ENCODE measurements around the gene ALDH3A2.
A peak's percentile ranks its signal among the peaks of the same experiment; 100 is the strongest.

Gene ALDH3A2

GRCh38 chr17:19648475-19649273, at the start of gene ALDH3A2:
Gene ALDH3A2, plus strand, starts transcription at chr17:19648751. Its CDS starts 221 bp downstream, at chr17:19648972.
- DNase-seq: peak; percentile 98

GRCh38 chr17:19610311-19610710, 38.2 kb upstream of the ALDH3A2 start:
- DNase-seq: no peak

- no peak for DNase-seq
These were observed 37.7 kb upstream of the ALDH3A2 start for GRCh38 chr17:19610879-19611278.

DNA sequence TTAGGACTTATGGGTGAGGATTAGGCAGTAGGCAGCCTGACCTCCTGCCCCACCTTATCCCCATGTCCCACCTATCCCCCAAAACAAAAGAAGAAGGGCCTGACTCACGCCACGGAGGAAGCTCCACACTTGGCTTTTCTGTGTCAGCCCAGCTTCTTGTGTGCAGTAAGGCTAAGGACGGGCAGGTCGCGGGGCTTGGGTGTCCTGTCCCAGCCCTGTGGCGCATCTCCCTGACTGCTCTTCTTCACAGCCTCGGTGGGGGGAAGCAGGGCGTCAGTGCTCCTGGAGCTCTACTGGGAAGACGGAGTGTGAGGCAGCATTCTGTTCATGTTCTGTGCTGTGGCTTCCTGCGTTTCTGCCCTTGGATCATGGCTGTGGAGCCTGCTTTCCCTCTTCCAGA, 34.6 kb upstream of the ALDH3A2 start:
- DNase-seq: no peak

DNA sequence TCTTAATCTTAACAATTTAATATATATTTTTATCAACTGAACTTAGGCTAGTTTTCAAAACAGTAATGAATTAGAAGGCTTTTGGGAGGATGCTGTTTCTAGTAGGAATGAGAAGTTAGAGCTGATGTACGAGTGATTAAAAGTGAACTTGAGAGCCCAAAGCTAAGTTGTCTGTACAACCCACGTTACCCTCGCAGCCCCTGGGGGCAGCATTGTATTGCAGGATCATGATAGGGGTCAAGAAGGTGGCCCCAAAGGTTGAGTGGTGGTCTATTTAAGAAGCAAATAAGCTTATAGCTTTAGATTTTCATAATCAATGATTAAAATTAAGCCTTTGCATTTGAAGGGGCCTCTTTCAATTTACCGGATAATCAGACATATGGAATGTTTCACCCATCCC, 33.7 kb upstream of the ALDH3A2 start:
- DNase-seq: no peak

- no peak for DNase-seq
These were observed 30.5 kb upstream of the ALDH3A2 start for GRCh38 chr17:19618015-19618414.

DNA sequence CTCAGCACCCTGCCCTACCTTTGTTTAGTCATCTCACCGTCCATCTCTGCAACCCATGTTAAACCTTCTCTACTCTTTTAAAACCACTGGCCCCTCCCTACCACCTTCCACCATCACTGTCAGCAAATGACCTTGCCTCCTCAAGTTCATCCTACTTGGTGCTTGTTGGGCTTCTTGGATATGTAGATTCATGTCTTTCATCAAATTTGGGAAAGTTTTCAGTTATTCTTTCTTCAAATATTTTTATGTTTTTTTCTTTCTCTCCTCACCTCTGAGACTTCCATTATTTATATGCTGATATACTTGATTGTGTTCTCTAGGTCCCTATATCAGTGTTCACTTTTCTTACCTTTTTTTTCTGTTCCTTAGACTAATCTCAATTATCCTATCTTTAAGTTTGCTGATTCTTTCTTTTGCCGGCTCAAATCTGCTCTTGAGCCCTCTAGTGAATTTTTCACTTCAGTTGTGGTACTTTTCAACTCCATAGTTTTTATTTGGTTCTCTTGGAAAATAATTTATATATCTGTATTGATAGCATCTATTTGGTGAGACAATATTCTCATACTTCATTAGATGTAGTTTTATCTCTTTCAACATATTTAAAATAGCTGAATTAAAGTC, 28.7 kb upstream of the ALDH3A2 start:
- no peak for DNase-seq

DNA sequence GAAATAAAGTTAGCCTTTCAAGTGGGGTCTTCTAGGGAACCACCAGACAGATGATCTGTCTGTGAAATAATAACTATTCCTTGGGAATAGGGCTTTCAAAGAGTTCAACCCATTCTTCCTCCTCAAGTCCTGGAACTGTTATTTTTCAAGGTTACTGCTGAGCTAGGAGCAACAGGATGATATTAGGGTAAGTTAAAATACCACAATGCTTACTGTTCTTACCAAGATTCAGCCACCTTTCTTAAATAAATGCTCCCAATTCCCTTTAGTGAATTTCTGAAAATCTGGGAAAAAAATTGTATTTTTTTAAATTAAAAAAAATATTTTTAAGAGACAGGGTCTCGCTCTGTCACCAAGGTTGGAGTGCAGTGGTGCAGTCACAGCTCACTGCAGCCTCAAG, 26.9 kb upstream of the ALDH3A2 start:
- no peak for DNase-seq

DNA sequence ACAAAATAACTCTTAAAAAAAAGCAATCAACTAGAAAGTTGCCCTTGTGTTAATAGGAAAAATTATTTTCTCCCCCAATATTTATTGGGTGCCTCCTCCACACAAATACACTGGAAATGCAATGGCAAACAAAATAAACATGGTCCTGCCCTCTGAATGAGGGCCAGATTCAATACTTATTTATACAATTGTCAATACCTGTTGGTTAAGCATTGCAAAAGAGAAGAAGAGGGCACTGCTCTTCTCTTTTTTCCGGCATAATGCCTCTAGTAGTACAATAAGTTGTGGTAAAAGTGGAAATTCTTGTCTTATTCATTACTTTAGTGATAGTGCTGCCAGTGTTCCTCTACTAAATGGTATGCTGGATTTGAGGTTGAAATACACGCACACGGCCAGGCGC, 22.5 kb upstream of the ALDH3A2 start:
- no peak for DNase-seq

- DNase-seq: no peak
These were observed 19.1 kb upstream of the ALDH3A2 start for GRCh38 chr17:19629449-19629848.

GRCh38 chr17:19630035-19630434, 18.5 kb upstream of the ALDH3A2 start:
- DNase-seq: no peak

- no peak for DNase-seq
These were observed 17.9 kb upstream of the ALDH3A2 start for GRCh38 chr17:19630661-19631060.

DNA sequence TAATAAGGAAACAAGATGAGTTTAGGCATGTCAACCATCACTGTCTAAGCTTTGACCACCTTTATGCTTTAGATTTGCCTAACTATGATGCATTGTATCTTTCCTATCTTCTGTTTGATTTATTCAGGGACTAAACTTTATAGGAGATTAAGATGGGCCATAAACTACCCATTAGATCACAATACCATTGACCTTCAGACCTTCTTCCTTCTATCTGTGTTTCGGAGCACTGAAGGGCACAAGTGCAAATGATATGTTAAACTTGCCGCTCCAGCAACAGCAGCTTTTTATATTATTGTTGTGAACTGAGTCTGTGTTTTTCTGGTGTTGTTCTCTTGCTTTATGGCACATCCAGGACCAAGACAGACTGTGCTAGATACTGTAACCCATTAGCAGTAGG, 16.6 kb upstream of the ALDH3A2 start:
- DNase-seq: no peak

GRCh38 chr17:19641687-19642372, 6.7 kb upstream of the ALDH3A2 start:
- DNase-seq: no peak

GRCh38 chr17:19642373-19642893, 6.1 kb upstream of the ALDH3A2 start:
- DNase-seq: no peak

DNA sequence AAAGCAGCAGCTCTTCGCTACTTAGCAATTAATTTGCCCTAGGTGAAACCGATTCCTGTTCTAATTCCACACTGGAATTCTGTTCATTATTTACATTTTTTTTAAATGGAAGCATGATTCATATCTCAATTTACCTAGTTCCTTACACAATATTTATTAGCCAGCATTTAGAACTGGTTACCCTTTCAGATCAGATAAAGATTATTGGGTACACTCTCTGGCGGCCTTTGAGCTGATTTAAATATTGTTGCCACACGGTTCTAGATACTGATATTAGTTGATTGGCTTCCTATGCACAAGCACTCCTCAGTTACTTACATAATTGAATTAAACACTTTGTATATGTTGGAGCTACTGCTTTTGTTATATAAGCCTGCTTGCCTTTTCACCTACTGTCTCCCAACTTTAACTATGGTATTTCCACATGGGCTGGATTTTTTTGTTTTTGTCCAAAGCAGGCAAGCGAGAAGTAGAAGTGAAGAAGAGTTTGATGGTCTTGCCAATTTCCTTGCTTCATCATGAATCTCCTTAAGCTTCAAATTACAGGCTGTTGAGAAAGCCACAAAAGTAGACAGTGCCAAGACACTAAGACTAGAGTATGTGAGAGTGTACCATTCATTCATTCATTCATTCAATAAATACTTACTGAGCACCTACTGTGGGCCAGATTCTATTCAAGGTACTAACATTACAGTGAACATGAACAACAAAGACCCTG, 3.9 kb upstream of the ALDH3A2 start:
- DNase-seq: no peak

DNA sequence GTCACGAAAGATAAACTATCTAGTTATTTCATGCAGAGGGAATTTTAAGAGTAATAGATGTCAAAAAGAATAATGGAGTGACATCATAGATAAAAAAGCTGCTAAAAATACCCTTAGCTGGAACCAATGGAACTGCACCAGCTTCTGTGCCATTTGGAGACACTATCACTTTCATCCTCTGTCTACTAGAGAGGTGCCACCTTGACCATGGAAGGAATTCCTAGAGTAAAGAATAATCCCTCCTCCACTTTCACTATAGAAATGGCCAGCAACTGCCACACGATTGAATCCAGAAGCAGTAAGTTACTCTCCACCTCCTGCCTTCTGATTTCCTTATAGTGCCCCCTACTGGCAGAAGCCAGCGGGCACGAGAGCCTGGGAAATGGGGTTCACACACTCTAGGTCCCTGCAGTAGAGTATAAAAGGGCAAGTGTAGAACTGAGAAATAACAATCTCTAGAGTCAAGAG, 2.8 kb upstream of the ALDH3A2 start:
- peak; percentile 81 for DNase-seq

- DNase-seq: no peak
These were observed 1.5 kb upstream of the ALDH3A2 start for GRCh38 chr17:19646788-19647696.

DNA sequence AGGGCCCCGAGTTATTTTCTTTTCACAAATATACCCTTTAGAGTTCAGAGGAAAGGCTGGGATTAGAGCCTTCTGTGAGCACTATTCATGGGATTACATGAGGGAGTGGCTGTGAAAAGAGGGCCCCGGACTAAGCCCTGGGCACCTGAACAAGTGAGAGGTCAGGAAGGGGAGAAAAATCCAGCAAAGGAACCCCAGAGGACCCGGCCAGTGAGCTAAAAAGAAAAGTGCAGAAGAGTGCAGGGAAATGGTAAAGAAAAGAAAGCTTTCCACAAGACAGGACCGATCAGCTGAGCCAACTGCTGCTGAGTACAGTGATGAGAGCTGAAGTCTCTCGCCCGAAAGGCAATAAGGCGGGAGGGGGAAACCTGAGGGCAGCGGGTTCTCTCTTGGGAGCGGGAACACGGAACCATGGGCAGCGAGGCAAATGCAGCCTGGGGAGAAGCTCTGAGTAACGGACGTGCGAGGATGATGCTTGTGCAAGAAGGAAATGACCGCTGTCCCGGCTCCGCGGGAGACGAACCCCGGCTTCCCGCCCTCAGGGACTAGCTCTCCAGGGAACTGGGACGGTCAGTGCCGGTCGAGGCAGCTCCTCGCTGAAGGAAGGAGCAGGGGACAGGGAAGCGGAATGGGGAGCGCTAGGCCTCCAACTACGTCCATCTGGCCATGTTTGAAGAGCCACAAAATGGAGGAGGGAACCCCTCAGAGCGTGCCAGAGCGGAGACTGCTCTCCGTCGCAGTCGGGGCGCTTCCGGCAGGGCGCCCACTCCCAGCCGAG, 665 bp upstream of the ALDH3A2 start:
- peak; percentile 76 for DNase-seq

- no peak for DNase-seq
These were observed 657 bp downstream of the ALDH3A2 start for GRCh38 chr17:19649274-19649541.

- DNase-seq: no peak
These were observed 2.3 kb downstream of the ALDH3A2 start for GRCh38 chr17:19650826-19651225.
